ENCODE results near the gene COL6A3.

COL6A3 gene

DNA sequence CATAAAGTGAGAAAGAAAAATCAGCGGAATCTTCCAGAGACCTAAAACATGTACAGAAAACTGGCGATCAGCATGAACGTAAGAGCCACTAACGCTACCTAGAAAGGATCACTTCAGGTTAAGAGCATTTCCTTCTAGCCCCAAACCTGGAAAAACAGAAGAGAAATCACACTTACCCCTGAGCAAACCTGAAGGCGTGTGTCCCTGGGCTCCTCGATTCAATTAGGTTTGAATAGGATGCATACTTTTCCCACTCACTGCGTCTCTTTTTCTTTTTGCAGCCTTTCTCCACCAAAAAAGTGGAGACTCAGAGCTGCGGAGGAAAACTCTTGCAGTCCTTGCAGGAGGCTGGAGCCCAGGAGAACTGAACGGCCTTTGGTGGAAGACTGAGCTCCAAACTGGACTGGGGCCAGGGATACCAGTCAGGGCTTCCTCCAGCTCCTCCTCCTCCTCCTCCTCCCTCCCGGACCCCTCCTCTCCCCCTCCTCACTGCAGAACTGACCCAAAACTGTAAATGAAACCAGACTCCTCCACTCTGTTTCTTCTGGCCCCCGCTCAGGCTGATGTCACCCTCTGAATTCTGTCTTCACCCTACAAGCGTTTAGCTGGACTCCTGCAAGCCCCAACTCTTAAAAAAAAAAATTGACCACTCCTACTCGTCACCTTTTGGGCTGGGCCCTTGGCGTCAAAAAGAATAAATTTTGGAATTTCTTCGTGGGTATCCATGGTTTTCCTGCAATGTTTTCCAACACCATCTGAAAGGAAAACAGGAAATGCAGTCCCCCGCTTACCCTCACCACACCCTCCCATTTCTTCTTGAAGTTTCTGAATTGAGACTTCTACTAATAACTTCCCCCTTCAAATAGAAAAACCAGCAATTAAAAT is at the start of gene COL6A3:
COL6A3 (minus strand) TSS at position 388 of the 885 bp plus-strand sequence. CDS start 17,347 bp downstream, outside the sequence.
- DNase-seq (ENCODE audit: low spot score) = no peak

DNA sequence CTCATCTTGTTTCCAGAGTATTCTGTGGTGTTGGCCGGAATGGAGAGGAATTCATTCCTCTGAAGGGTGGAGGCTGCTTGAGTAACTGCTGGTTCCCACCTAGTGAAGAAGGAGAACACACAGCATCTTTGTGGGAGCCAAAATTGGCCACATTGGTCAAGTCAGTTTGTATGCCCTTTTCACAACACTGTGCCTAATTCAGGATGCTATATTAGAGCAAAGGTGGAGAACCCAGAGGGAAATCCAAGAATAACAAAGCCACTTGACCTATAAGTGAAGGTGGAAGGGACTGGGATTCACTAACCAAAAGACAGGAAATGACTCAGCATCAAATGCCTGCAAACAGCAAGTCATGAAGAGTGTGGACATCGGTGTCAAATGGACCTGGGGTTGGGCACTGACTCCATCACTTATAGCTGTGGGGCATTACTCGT is 45.8 kb upstream of the COL6A3 start:
- DNase-seq (ENCODE audit: low spot score) = no peak

GRCh38 chr2:237459226-237459625 is 45.3 kb upstream of the COL6A3 start:
- DNase-seq (ENCODE audit: low spot score) = no peak

GRCh38 chr2:237458519-237458918 is 44.6 kb upstream of the COL6A3 start:
- no peak for DNase-seq (ENCODE audit: low spot score)

DNA sequence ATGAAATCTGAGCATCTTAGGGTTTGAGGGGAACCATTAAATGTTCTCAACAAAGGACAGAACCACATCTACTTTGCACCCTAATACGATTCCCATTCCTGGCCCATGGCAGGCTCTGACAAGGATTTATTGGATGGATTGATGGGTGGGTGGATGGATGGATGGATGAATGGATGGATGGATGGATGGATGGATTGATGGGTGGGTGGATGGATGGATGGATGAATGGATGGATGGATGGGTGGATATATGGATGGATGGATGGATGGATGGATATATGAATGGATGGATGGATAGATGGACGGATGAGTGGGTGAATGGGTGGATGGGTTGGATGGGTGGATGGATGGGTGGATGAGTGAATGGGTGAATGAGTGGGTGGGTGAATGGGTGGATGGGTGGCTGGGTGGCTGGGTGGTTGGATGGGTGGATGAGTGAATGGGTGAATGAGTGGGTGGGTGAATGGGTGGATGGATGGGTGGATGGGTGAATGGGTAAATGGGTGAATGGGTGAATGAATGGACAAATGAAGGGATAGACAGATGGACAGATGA is 43.5 kb upstream of the COL6A3 start:
- no peak for DNase-seq (ENCODE audit: low spot score)

DNA sequence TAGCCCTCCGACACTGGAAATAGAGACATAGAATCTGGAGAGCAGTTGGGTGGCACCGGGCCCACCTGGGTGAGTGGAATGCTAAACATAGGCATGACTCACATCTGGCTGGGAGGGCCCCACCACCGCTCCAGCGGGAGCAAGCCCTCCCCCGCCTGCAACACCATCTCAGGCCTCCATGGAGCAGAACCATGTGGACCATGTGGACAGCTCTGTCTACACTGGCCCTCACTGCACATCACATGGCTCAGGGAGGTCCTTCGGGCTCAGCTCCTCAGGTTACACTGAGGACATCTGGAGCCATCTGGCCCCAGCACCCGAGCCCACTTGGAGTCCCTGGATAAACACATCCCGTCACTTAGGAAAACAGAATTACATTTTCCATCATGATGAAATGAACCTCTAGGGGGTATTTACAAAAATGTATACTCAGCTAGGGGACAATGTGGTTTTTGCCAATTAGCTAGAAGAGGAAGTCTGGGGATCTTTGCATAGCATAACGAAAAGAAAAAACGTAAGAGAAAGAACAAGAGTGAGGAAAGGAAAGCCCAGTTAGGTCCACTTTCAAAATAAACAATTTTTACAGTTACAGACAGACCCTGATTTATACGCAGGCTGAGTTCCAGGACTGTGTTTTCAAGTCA is 42.4 kb upstream of the COL6A3 start:
- no peak for DNase-seq (ENCODE audit: low spot score)

GRCh38 chr2:237455764-237456163 is 41.8 kb upstream of the COL6A3 start:
- no peak for DNase-seq (ENCODE audit: low spot score)

DNA sequence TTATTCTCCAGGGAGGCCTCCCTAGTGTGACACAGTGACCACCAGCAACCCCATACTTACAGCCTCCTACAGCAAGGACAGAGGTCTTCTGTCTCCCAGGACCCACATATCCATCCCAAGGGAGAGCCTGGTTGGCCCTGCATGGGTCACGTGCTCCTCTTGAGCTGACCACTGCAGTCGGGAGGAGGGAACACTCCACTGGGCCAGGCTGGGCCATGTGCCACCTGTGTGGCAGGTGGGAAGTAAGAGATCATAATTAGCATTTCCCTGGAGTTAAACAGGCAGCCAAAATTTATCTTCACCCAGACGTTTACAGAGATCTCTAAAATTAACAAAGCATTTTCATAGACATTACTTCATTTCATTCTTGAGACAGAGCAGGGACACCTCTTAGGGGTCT is 39.7 kb upstream of the COL6A3 start:
- no peak for DNase-seq (ENCODE audit: low spot score)

DNA sequence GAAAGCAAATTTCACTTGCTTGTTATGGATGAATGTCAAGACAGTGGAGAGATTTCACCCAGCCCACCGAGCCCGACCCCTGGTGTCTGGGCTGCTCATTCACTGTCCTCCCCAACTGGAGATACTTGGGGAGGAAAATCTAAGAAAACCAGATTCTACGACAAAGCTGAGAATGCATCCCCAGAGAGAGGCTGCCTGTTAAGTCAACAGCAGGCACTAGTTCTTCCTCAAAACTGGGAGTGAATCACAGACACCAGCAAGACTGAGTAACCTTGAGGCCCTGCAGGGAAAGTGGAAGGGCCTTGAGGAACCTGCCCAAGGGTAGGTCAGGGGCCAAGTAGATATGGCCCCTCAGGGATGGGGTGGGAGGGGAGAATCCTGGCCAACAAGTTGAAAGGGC is 38.9 kb upstream of the COL6A3 start:
- DNase-seq (ENCODE audit: low spot score) = no peak

DNA sequence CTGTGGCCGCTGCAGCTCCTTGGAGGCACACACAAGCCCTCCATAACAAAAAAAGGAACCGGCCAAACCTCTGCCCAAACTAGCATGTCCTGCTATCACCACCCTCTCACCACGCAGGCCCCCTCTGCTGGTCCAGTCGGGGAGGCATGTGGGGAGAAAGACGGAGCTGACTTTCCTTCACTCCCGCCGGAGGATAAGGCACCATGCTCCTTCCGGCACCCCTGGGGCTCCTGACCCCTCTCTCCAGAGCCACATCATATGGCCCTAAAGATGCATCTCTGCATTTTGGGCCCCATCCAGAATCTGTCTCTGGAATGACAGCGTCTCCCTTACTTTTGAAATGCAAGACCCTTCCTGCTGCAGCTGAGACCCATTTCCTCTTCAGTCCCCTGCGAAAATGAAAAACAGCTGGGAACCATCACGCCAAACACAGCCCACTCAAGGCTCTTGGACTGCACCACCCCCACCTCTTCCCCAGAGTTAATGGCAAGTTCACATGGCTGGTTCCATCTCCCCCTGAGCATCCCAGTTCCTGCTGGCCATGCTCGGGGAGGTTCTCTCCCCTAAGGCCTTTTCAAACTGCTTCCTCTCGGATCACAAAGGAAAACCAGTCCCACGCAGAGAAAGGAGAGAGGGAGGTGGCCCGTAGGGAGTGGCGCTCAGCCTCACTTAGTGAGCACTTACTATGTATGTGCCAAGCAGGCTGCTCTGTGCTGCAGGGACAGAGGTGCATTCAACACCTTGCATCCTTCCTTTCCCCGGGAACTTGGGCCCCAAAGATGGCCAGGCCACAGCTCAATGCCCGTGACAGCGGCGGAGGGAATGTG is 37.9 kb upstream of the COL6A3 start:
- DNase-seq (ENCODE audit: low spot score) = peak; percentile 80

- DNase-seq (ENCODE audit: low spot score) = no peak
Observed at GRCh38 chr2:237450583-237450982, 36.6 kb upstream of the COL6A3 start.

DNA sequence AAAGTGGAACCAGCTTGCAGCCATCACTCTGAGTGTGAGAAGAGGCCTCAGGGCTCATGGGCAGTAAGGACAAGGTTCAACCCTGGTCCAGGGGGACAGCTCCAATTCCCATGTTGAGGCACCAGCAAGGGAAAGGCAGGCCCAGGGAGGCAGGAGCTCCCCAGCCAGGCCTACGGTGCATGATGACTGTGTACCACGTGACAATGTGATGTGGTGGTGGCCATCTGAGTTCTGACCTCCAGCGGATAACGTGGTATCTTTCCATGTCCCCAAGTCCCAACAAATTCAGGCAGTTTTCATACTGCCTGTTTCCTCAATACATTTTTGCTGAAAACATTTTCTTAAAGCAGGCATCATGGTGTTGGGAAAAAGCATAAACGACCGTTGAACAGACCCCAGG is 36.1 kb upstream of the COL6A3 start:
- DNase-seq (ENCODE audit: low spot score) = no peak

DNA sequence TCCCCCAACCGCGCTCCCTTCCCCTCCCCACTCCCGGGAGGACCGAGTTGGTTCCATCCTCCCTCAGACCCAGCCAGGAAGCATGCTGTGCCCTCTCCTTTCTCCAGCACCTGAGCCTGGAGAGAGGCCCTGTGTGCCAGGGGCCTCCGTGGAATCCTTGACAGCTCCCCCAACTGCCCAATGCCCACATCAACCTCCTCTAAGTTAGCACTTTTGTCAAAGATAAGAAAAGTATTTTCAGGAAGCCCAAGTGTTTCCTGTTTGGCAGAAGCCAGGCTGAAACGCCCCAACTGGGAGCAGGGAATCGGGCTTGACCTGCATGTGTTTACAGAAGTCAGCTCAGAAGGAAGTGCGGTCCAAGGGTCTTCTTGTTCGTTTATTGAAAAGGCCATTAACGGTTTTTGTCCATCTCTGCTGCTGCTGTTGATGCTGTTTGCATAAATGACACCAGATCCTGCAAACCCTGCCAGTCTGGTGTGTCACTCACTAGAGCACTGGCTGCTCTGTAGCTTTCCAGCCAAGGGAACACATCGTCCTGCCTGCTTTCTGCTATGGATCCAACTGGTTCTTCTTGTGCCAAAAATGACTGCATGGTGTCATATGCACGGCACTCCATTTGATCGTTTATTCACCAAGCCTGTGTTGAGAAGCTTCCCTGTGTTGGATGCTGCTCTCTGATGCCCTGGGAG is 35.4 kb upstream of the COL6A3 start:
- DNase-seq (ENCODE audit: low spot score) = no peak

DNA sequence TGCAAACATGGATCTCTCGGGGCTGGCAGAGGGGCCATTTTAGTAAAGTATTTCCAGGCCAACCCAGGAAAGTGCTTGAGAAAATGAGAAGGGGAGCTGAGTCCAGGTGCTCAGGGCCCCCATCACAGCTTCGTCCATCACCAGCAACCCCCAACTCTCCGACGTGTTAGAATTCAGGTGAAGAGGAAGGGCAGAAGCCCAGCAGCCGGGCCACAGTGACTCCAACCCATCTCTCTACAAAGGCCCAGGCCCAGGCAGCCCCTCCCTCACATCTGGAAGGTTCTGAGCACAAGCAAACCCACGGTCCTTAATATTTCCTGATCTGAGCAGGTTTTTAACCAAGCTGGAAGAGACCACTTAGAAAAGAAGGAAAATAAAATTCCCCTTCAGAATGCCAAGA is 34.7 kb upstream of the COL6A3 start:
- no peak for DNase-seq (ENCODE audit: low spot score)

- no peak for DNase-seq (ENCODE audit: low spot score)
Observed at GRCh38 chr2:237448171-237448570, 34.2 kb upstream of the COL6A3 start.

DNA sequence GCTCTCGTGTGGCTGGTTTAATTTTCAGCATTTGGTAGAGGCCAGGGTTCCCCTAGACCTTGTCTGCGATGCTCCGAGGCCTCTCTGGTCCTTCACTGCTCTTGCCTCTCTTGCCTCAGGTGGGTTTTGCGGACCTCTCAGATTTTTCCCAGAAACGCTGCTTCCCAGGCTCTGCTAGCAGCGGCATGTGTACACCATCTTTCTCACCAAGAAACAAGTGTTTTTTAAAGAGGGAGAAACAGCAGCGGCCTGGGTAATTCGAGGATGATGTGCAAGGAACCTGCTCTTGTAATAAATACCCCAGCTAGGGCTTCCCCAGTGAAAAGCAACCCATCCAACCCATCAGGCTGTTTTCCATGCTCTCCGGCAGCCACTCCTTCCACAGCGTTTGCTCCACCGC is 33.5 kb upstream of the COL6A3 start:
- no peak for DNase-seq (ENCODE audit: low spot score)

DNA sequence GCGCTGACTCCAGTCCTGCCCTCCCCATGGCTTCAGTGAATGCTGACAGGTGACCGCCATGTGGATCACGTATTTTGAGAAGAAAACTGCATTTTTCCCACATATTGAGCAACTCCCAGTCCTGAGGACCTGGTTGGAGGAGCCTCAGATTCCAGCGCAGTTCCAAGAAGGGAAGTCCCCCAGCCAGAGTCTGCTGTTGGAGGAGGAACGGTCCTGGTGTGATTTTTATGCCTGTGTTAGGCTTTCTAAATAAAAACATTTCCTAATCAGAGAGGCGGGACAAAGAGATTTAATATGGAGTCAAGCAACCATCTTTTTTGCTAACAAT is 32.3 kb upstream of the COL6A3 start:
- no peak for DNase-seq (ENCODE audit: low spot score)

GRCh38 chr2:237445611-237446337 is 31.8 kb upstream of the COL6A3 start:
- no peak for DNase-seq (ENCODE audit: low spot score)

DNA sequence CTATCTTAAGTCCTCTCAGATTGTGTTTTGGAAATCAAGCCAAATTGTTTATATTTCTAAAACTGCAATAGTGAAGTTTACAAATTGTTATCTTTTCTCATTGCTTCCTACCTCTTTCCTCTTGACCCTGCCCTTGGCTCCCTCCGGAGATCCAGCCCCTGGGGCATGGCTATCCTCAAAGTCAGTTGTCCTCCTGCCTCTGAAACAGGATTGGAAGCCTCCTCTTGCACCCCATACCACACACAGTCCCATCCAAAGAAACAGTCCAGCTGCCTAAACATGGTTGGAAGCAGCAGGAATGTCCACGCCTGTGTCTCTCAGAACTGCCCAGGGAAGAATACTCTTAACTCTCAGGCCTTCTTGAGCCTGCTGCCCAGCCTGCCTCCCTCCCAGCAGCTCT is 30.1 kb upstream of the COL6A3 start:
- DNase-seq (ENCODE audit: low spot score) = no peak

GRCh38 chr2:237441605-237442274 is 27.8 kb upstream of the COL6A3 start:
- no peak for DNase-seq (ENCODE audit: low spot score)

Data from iPS-NIHi11 (cell line).